Type B pancreatic cell (in vitro differentiated cells): ENCODE results near the gene NFATC2IP. TPM values are rescaled to one million over a fixed set of nuclear protein-coding genes. Genes with fewer than 3 reads are reported as not detected.
"Not testable (repeated sequence)": the region's sequence is repeated elsewhere in the genome, so short reads cannot be mapped to it uniquely, and the experiment has no call there.

Source experiments
- DNase-seq: peaks from one replicate; pipeline ENCODE4 v3.0.0; 2021; ENCODE audit warnings: mixed read lengths; ENCODE audit not compliant: unreplicated experiment; ENCODE audit errors: extremely low spot score
- H3K27ac Mint-ChIP-seq: 2 replicates; pipeline ENCODE4 v1.8.0; 2021; ENCODE audit warnings: mild to moderate bottlenecking, mixed read lengths
- H3K27me3 Mint-ChIP-seq: 2 replicates; pipeline ENCODE4 v1.8.0; 2021; ENCODE audit warnings: mixed read lengths
- H3K36me3 Mint-ChIP-seq: 2 replicates; pipeline ENCODE4 v1.8.0; 2021; ENCODE audit warnings: mixed read lengths
- H3K4me1 Mint-ChIP-seq: one replicate; pipeline ENCODE4 v1.8.0; 2021; ENCODE audit warnings: mixed read lengths; ENCODE audit not compliant: unreplicated experiment
- H3K4me3 Mint-ChIP-seq: 2 replicates; pipeline ENCODE4 v1.8.0; 2021; ENCODE audit warnings: mild to moderate bottlenecking, mixed read lengths
- H3K9me3 Mint-ChIP-seq: 2 replicates; pipeline ENCODE4 v1.8.0; 2021; ENCODE audit warnings: mixed read lengths
- CTCF ChIP-seq: fragments of 200-600 bp; sonication (generic); conservative IDR thresholded peaks from 2 replicates; pipeline ENCODE4 v1.5.0; 2021; ENCODE audit warnings: antibody characterized with exemption, mild to moderate bottlenecking
- total RNA-seq: library from RNA; stranded (reverse); gene quantifications from 2 replicates; pipeline ENCODE4 v1.2.1, GENCODE V29; 2021; ENCODE audit warnings: low replicate concordance

Gene NFATC2IP
- total RNA-seq, 1 donor from 2014 or later = 64.4 TPM

- TF ChIP-seq CTCF = no peak
- Mint-ChIP-seq H3K36me3 (peaks cover 12% of the 10 kb centered on the region), H3K4me3 (peak overlapping the region; percentile 99), H3K9me3 (no peaks in the 10 kb centered on the region), H3K27me3 (no peaks in the 10 kb centered on the region), H3K27ac (peak overlapping the region; percentile 99), H3K4me1 (peaks cover 16% of the 10 kb centered on the region)
- DNase-seq = no peak
These were observed 26.9 kb upstream of the NFATC2IP start for GRCh38 chr16:28923652-28924398.

DNA sequence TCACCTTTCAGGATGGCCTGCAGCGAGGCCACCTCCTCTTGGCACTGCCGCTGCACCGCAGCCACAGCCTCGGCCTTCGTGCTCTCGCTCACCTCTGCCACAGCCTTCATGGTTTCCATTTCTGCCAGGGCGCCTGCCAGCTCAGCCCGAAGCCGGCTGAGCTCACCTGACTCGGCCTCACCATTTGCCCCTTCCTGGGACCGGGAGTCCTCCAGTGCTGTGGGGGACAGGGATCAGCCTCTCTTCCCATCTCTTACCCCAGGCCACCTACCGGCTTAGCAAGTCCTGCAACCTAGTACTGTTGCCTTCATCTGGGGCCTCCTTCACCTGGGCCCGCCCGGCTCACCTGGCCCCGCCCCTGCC, 26.4 kb upstream of the NFATC2IP start:
- TF ChIP-seq CTCF = no peak
- Mint-ChIP-seq H3K4me3 (peak overlapping the region; percentile 99), H3K9me3 (no peaks in the 10 kb centered on the region), H3K36me3 (peaks cover 12% of the 10 kb centered on the region), H3K4me1 (peaks cover 16% of the 10 kb centered on the region), H3K27ac (peak overlapping the region; percentile 99), H3K27me3 (no peaks in the 10 kb centered on the region)
- DNase-seq = no peak

- H3K4me1 Mint-ChIP-seq = peaks cover 16% of the 10 kb centered on the region
These were observed 25.9 kb upstream of the NFATC2IP start, which contains the start of gene RABEP2 for GRCh38 chr16:28924762-28925385. Gene RABEP2 (minus strand): TSS chr16:28925238. CDS start chr16:28925163, 75 bp downstream.

DNA sequence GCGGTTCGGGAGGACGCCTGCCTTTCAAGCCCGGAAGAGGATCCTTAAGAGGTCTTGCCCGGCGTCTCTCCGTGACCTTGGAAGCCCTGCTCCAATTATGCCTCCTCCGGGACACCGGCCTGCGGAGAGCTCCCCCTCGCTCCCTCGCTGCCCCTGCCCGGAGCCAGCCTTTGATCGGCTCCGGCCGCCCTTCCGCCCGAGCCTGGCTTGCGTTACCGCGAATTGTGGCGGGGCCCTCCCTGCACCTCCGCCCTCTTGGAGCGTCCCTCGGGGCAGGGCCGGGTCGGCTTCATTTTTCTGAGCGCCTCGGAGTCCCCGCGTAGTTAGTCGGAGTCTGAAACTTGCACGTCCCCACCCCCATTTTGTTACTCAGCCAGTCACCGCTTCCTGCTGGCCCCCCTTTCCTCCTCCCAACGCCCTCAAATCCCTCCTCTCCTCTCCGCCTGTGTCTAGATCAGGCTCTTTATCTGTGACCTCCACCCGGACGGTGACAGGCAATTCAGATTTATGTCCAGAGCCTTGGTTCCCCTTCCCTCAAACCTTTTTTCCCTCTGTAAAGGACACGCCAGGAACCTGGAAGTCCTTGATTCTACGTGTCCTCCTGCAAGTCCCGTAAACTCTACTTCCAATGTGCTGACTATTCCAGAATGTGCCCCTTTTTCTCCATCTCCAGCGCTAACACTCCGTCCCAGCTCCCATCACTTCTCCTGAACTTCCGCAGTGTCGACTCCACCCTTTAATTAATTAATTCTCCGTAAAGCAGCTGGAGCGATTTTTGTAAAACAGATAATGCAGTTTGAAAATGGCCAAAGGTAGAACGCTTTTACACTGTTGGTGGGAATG, 25.1 kb upstream of the NFATC2IP start:
- DNase-seq = peak; percentile 90
- H3K4me3 Mint-ChIP-seq = peak overlapping the region; percentile 99
- H3K27me3 Mint-ChIP-seq = no peaks in the 10 kb centered on the region
- peak overlapping the region; percentile 99 for H3K27ac Mint-ChIP-seq
- TF ChIP-seq CTCF = no peak
- peaks cover 8% of the 10 kb centered on the region for H3K36me3 Mint-ChIP-seq
- no peaks in the 10 kb centered on the region for H3K9me3 Mint-ChIP-seq
- H3K4me1 Mint-ChIP-seq = peaks cover 16% of the 10 kb centered on the region

More at GRCh38 chr16:28924762-28925385, 25.9 kb upstream of the NFATC2IP start, which contains the start of gene RABEP2:
- DNase-seq = peak; percentile 99
- Mint-ChIP-seq H3K36me3 (peaks cover 8% of the 10 kb centered on the region), H3K4me3 (peak within 1 kb of the TSS; percentile 99), H3K27ac (peak within 1 kb of the TSS; percentile 99), H3K9me3 (no peaks in the 10 kb centered on the region), H3K27me3 (no peaks in the 10 kb centered on the region)
- TF ChIP-seq CTCF = no peak

DNA sequence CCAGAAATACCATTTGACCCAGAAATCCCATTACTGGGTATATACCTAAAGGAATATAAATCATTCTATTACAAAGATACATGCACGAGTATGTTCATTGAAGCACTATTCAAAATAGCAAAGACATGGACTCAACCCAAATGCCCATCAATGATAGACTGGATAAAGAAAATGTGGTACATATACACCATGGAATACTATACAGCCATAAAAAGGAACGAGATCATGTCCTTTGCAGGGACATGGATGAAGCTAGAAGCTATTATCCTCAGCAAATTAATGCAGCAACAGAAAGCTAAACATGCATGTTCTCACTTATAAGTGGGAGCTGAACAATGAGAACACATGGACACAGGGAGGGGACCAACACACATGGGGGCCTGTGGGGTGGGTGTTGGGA, 24.5 kb upstream of the NFATC2IP start:
- Mint-ChIP-seq H3K4me3 (peak overlapping the region; percentile 99), H3K4me1 (peaks cover 16% of the 10 kb centered on the region), H3K27ac (peak overlapping the region; percentile 99)
- not testable (repeated sequence) for H3K9me3 Mint-ChIP-seq, H3K27me3 Mint-ChIP-seq, DNase-seq, H3K36me3 Mint-ChIP-seq
